IPS-20b (cell line): ENCODE results near the gene ARIH2.
"Not testable (repeated sequence)": the region's sequence is repeated elsewhere in the genome, so short reads cannot be mapped to it uniquely, and the experiment has no call there.

Source experiments
- H3K27ac ChIP-seq: one replicate; pipeline ENCODE4 v1.5.1; 2013; ENCODE audit warnings: low read length
- H3K27me3 ChIP-seq: 2 replicates; pipeline ENCODE4 v1.6.1; 2013; ENCODE audit warnings: mild to moderate bottlenecking, low read length, inconsistent platforms; ENCODE audit not compliant: insufficient read depth
- H3K36me3 ChIP-seq: 2 replicates; pipeline ENCODE4 v1.6.1; 2013; ENCODE audit warnings: low read depth, mild to moderate bottlenecking, inconsistent platforms, low read length, moderate library complexity; ENCODE audit not compliant: insufficient read depth
- H3K4me1 ChIP-seq: 2 replicates; pipeline ENCODE4 v1.6.1; 2013; ENCODE audit warnings: mild to moderate bottlenecking, control low read depth, inconsistent platforms, low read length, moderate library complexity; ENCODE audit not compliant: insufficient read depth
- H3K4me3 ChIP-seq: 2 replicates; pipeline ENCODE4 v1.5.1; 2013; ENCODE audit warnings: mild to moderate bottlenecking, low read length, inconsistent platforms
- H3K9ac ChIP-seq: 2 replicates; pipeline ENCODE4 v1.6.1; 2013; ENCODE audit warnings: low read depth, mild to moderate bottlenecking, inconsistent platforms, low read length, moderate library complexity
- H3K9me3 ChIP-seq: 2 replicates; pipeline ENCODE4 v1.6.1; 2013; ENCODE audit warnings: mild to moderate bottlenecking, low read depth, low read length, inconsistent platforms; ENCODE audit not compliant: insufficient read depth

ARIH2 gene

DNA sequence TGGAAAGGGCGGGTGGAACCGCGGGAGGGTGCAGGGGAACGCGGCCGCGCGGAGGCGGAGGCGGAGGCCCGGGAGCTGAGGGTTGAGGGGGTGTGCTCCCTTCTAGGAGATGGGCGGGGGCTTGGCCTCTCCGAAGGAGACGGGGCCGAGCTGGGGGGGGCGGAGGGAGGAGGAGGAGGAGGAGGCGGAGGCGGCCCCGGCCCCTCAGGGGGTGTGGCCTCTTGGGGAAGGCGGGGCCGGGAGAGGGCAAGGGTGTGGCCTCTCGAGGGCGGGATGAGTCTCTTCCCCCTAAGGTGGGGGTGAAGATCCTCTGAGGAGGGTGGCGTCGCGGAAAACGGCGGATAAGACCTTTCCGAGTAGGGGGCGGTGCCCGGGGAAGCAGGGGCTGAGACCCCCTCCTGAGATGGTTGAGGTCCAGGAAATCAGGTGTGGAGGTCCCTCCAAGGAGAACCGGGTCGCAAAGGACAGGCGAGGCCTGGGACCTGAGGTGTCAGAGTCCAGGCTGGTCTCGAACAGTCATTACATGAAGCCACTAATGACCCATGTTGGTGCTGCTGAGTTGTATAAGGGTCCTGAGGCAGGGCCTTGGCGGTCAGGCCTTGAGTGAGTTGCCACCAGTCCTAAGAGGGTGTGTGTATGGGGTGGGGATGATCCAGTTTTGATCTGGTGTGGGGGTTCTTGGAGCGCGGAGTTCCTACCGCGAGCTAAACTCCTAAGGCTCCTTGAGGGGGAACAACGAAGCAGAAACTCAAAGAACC, 89.3 kb downstream of the ARIH2 start:
- Histone ChIP-seq H3K4me3 (peak overlapping the region; percentile 99), H3K9ac (peak overlapping the region; percentile 99), H3K27me3 (no peaks in the 10 kb centered on the region)

DNA sequence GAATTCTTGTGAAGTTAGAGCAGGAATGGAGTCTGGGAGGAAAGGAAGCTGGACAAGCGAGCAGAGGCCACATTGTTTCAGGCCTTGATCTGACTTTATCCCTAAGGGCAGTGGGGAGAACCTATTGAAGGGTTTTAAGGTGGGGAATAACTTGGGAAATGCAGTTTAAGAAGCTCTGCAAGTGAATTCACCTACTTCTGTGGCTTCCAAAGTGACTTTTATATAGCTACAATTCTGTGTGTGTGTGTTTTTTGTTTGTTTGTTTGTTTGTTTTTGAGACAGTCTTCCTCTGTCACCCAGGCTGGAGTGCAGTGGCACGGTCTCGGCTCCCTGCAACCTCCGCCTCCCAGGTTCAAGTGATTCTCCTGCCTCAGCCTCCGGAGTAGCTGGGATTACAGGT, 90.0 kb downstream of the ARIH2 start:
- H3K4me3 ChIP-seq: peak overlapping the region; percentile 99; the same call in 1 of the 2 replicates
- H3K9ac ChIP-seq: peak overlapping the region; percentile 50; the same call in 1 of the 2 replicates
- H3K36me3 ChIP-seq: peaks cover 35% of the 10 kb centered on the region
- not testable (repeated sequence) for H3K4me1 ChIP-seq, H3K27ac ChIP-seq, H3K27me3 ChIP-seq, H3K9me3 ChIP-seq

More for the DNA sequence above, 89.3 kb downstream of the ARIH2 start:
- Histone ChIP-seq H3K36me3 (peaks cover 28% of the 10 kb centered on the region), H3K4me1 (peaks cover 7% of the 10 kb centered on the region; the same call in 1 of the 2 replicates), H3K9me3 (no peaks in the 10 kb centered on the region), H3K27ac (peak overlapping the region; percentile 82)

GRCh38 chr3:49009396-49009795, 90.8 kb downstream of the ARIH2 start:
- no peak overlapping the region for H3K27ac ChIP-seq
- no peaks in the 10 kb centered on the region for H3K9me3 ChIP-seq
- no peak overlapping the region for H3K9ac ChIP-seq
- peaks cover 7% of the 10 kb centered on the region; the same call in 1 of the 2 replicates for H3K4me1 ChIP-seq
- H3K27me3 ChIP-seq: no peaks in the 10 kb centered on the region
- H3K4me3 ChIP-seq: no peak overlapping the region
- peaks cover 43% of the 10 kb centered on the region for H3K36me3 ChIP-seq

DNA sequence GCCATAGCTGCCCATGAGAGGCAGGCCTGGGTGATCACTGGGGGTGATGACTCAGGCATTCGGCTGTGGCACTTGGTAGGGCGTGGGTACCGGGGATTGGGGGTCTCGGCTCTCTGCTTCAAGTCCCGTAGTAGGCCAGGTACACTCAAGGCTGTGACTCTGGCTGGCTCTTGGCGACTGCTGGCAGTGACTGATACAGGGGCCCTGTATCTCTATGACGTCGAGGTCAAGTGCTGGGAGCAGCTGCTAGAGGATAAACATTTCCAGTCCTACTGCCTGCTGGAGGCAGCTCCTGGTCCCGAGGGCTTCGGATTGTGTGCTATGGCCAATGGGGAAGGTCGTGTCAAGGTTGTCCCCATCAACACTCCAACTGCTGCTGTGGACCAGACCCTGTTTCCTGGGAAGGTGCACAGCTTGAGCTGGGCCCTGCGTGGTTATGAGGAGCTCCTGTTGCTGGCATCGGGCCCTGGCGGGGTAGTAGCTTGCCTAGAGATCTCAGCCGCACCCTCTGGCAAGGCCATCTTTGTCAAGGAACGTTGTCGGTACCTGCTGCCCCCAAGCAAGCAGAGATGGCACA, 93.9 kb downstream of the ARIH2 start:
- Histone ChIP-seq H3K36me3 (peaks cover 68% of the 10 kb centered on the region), H3K4me3 (no peak overlapping the region), H3K9ac (no peak overlapping the region), H3K9me3 (no peaks in the 10 kb centered on the region), H3K27ac (no peak overlapping the region), H3K4me1 (peaks cover 5% of the 10 kb centered on the region; the same call in 1 of the 2 replicates), H3K27me3 (no peaks in the 10 kb centered on the region)

DNA sequence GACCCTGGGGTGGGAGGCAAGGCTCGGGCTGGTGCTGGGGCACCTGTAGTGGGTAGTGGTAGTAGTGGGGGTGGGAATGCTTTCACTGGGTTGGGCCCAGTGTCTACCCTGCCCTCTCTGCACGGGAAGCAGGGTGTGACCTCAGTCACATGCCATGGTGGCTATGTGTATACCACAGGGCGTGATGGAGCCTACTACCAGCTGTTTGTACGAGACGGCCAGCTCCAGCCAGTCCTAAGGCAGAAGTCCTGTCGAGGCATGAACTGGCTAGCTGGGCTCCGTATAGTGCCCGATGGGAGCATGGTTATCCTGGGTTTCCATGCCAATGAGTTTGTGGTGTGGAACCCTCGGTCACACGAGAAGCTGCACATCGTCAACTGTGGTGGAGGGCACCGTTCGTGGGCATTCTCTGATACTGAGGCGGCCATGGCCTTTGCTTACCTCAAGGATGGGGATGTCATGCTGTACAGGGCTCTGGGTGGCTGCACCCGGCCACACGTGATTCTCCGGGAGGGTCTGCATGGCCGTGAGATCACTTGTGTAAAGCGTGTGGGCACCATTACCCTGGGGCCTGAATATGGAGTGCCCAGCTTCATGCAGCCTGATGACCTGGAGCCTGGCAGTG, 94.6 kb downstream of the ARIH2 start:
- no peak overlapping the region for H3K9ac ChIP-seq
- H3K27me3 ChIP-seq: no peaks in the 10 kb centered on the region

DNA sequence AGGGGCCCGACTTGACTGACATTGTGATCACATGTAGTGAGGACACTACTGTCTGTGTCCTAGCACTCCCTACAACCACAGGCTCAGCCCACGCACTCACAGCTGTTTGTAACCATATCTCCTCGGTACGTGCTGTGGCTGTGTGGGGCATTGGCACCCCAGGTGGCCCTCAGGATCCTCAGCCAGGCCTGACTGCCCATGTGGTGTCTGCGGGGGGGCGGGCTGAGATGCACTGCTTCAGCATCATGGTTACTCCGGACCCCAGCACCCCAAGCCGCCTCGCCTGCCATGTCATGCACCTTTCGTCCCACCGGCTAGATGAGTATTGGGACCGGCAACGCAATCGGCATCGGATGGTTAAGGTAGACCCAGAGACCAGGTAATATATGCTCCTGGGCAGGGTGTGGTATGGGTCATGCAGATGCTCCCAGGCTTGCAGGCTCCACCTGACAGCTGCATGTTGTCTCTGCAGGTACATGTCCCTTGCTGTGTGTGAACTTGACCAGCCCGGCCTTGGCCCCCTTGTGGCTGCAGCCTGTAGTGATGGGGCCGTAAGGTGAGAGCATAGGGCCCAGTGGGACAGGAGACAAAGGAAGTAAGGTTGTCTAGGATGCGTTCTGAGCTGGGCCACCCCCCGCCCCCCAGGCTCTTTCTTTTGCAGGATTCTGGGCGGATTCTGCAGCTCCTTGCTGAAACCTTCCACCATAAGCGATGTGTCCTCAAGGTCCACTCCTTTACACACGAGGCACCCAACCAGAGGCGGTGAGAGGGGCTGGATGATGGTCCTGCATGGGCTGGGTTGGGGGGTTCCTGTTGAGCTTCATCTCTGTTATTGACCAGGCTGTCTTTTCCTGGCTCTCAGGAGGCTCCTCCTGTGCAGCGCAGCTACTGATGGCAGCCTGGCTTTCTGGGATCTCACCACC, 95.4 kb downstream of the ARIH2 start:
- Histone ChIP-seq H3K27me3 (no peaks in the 10 kb centered on the region), H3K27ac (no peak overlapping the region), H3K9me3 (no peaks in the 10 kb centered on the region), H3K4me3 (no peak overlapping the region), H3K4me1 (no peaks in the 10 kb centered on the region; the same call in 1 of the 2 replicates), H3K36me3 (peaks cover 66% of the 10 kb centered on the region), H3K9ac (no peak overlapping the region)

More for the DNA sequence above, 94.6 kb downstream of the ARIH2 start:
- no peak overlapping the region for H3K4me3 ChIP-seq
- H3K9me3 ChIP-seq: no peaks in the 10 kb centered on the region
- H3K27ac ChIP-seq: no peak overlapping the region
- H3K4me1 ChIP-seq: peaks cover 3% of the 10 kb centered on the region; the same call in 1 of the 2 replicates
- peaks cover 68% of the 10 kb centered on the region for H3K36me3 ChIP-seq

- H3K36me3 ChIP-seq: peaks cover 60% of the 10 kb centered on the region
- H3K9ac ChIP-seq: no peak overlapping the region
- H3K4me3 ChIP-seq: no peak overlapping the region
- H3K27me3 ChIP-seq: no peaks in the 10 kb centered on the region
- H3K9me3 ChIP-seq: no peaks in the 10 kb centered on the region
- no peak overlapping the region for H3K27ac ChIP-seq
- H3K4me1 ChIP-seq: no peaks in the 10 kb centered on the region; the same call in 1 of the 2 replicates
Measured at GRCh38 chr3:49015072-49015471, 96.4 kb downstream of the ARIH2 start.

- Histone ChIP-seq H3K27me3 (no peaks in the 10 kb centered on the region), H3K9me3 (no peaks in the 10 kb centered on the region), H3K9ac (no peak overlapping the region), H3K4me3 (no peak overlapping the region), H3K36me3 (peaks cover 60% of the 10 kb centered on the region), H3K4me1 (no peaks in the 10 kb centered on the region; the same call in 1 of the 2 replicates), H3K27ac (no peak overlapping the region)
Measured at GRCh38 chr3:49015765-49016164, 97.1 kb downstream of the ARIH2 start.

DNA sequence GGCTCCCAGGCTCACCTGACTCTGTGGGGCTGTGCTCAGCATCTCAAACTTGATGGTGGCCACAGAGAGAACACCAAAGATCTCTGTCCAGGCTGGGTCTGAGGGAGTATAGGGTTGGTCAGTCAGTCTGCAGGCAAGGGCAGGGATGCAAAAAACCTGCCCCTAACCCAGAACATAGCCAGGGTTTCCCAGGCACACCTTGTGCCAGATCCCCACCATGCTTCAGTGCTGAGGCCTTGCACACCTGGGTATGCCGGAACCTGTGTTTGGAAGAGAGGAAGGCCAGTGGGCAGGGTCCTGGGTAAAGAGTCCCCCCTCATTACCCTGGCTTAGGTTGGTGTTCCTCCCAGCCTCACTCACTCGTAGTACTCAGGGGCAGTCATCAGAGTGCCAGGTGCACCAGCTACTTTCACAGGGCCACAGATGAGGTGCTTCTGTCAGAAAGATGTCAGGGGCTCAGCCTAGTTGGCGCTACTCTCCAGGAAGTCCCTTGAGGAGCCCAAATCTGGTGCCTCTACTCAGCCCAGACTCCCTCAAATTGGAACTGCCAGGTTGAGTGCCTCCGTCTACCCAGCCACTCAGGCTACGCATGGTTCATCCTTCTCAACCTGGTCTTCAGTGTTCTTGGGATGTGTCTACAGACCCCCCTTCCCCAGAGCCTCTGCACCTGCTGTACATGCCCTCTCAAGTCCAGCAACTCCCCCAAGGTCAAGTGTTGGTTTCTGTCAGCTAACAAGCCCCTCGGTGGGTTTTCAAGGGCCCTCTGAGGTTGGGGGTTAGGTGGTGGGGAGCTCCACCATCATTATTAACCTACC, 98.0 kb downstream of the ARIH2 start:
- H3K27ac ChIP-seq: no peak overlapping the region
- no peak overlapping the region for H3K9ac ChIP-seq
- H3K4me1 ChIP-seq: no peaks in the 10 kb centered on the region; the same call in 1 of the 2 replicates
- no peaks in the 10 kb centered on the region for H3K9me3 ChIP-seq
- no peaks in the 10 kb centered on the region for H3K27me3 ChIP-seq
- H3K36me3 ChIP-seq: peaks cover 53% of the 10 kb centered on the region
- peak overlapping the region; percentile 77; the same call in 1 of the 2 replicates for H3K4me3 ChIP-seq

GRCh38 chr3:49017229-49017970, 98.8 kb downstream of the ARIH2 start:
- Histone ChIP-seq H3K4me1 (no peaks in the 10 kb centered on the region; the same call in 1 of the 2 replicates), H3K9me3 (no peaks in the 10 kb centered on the region), H3K27ac (no peak overlapping the region), H3K36me3 (peaks cover 46% of the 10 kb centered on the region), H3K4me3 (peak overlapping the region; percentile 77), H3K27me3 (no peaks in the 10 kb centered on the region), H3K9ac (peak overlapping the region; percentile 79)
